ENCODE results near the gene CIBAR2.
"Not testable (repeated sequence)": the region's sequence is repeated elsewhere in the genome, so short reads cannot be mapped to it uniquely, and the experiment has no call there.

CIBAR2 gene

DNA sequence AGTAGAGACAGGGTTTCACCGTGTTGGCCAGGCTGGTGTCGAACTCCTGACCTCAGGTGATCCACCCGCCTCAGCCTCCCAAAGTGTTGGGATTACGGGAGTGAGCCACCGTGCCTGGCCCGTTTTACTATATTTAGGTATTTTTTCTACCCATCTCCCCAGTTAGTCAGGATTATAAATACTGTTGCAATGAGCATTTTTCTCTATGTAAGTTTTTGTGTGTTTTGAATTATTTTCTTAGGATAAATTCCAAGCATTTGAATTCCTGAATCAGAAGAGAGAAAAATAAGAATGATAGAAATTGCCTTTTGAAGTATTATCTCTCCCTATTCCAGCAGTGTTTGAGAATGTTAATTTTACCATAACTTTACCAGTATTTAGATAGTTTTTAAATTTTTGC lies 48.1 kb downstream of the CIBAR2 start:
- no peak for DNase-seq (ENCODE audit: low read depth in 1 of 2, low spot score in 1 of 2)

DNA sequence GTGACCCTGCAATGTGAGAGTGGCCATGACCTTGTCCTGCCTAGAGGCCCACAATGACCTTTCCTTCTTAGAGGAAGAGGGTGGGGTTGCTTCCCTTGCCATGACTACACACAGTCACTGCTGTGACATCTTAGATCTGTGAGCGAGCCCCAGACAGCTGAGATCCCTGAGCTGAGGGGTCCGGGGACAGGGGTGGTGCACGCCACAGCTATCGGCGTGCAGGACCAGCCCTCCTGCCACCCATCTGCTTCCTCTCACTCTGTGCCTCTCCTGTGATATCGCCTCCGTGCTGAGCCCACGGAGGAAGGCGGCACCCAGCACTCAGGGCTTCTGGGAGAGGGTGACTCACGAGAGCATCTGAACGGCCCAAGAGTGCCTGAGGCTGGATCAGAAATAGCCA lies 49.4 kb downstream of the CIBAR2 start:
- DNase-seq (ENCODE audit: low read depth in 1 of 2, low spot score in 1 of 2), result no peak

GRCh38 chr16:85062323-85062722 lies 49.9 kb downstream of the CIBAR2 start:
- DNase-seq (ENCODE audit: low read depth in 1 of 2, low spot score in 1 of 2), result no peak

- no peak for DNase-seq (ENCODE audit: low read depth in 1 of 2, low spot score in 1 of 2)
These were observed 50.7 kb downstream of the CIBAR2 start for GRCh38 chr16:85061566-85061965.

GRCh38 chr16:85058909-85059308 lies 53.4 kb downstream of the CIBAR2 start:
- no peak for DNase-seq (ENCODE audit: low read depth in 1 of 2, low spot score in 1 of 2)

- no peak for DNase-seq (ENCODE audit: low read depth in 1 of 2, low spot score in 1 of 2)
These were observed 54.3 kb downstream of the CIBAR2 start for GRCh38 chr16:85057948-85058347.

DNA sequence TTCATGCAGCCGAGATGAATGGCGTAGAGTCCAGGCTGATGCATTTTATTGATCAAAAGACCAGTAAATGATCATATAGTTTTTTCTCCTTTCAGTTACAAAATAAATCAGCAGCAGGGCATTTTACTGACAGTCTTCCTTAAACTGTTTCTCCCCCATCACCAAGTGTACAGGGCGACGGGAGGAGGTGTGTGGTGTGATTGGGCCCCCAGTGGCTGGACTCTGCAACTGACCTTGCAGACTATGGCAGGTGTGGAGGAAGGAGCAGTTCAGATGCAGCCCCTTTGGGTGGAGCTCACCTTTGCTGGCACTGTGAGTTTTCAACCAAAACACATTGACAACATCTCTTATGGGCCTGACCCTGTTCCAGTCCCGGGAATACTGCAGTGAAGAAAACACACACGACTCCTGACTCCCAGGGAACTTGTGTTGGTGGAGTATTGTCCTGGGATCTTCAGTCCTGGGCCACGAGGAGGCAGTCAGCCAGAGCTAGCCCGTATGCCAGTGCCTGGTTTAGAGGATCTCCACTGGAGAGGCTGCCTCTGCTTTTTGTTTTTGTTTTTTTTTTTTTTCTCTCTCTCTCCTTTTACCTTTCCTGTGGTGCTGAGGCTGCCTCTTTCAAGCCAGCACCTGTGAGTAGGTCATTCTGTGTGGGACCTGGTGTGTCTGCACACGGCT lies 54.9 kb downstream of the CIBAR2 start:
- no peak for DNase-seq (ENCODE audit: low read depth in 1 of 2, low spot score in 1 of 2)

- no peak for DNase-seq (ENCODE audit: low read depth in 1 of 2, low spot score in 1 of 2)
These were observed 56.0 kb downstream of the CIBAR2 start for GRCh38 chr16:85056211-85056748.

- DNase-seq (ENCODE audit: low read depth in 1 of 2, low spot score in 1 of 2), result peak; percentile 20 to 34
These were observed 56.6 kb downstream of the CIBAR2 start for GRCh38 chr16:85055493-85056210.

- no peak for DNase-seq (ENCODE audit: low read depth in 1 of 2, low spot score in 1 of 2)
These were observed 57.3 kb downstream of the CIBAR2 start for GRCh38 chr16:85054948-85055492.

- not testable (repeated sequence) for DNase-seq (ENCODE audit: low read depth in 1 of 2, low spot score in 1 of 2)
These were observed 58.0 kb downstream of the CIBAR2 start for GRCh38 chr16:85054321-85054720.

DNA sequence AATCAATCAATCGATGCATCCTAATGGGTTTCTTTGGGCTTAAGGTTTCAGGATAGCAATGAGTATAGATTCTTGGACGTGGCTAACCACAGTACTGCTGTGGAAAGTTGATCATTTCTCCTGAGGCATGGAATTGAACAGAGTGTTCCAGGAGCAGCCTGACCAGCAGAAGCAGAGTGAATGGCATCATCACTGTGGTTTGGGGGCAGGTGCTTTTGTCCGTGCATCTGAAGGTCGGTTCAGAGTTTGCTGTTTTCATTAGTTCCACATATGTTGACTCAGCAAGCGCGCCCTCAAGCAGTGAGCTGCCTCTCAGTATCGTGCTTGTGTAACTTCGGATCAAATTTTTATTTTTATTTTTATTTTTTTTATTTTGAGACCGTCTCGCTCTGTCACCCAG lies 59.7 kb downstream of the CIBAR2 start:
- DNase-seq (ENCODE audit: low read depth in 1 of 2, low spot score in 1 of 2), result no peak

DNA sequence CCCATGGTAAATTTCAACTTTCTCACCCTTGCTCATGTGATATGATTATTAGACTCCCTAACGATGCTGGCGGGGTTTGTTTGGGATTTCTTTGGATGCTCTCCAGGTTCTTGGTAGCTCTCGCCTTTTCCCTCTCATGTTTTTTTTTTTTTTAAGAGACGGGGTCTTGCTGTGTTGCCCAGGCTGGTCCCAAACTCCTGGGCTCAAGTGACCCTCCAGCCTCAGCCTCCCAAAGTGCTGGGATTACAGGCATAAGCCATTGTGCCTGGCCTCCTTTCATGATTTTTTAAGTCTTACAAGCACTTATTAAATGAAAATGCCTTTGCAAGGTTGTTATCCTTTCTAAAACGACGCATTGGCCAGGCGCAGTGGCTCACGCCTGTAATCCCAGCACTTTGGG lies 60.6 kb downstream of the CIBAR2 start:
- DNase-seq (ENCODE audit: low read depth in 1 of 2, low spot score in 1 of 2), result no peak

GRCh38 chr16:85051067-85051581 lies 61.1 kb downstream of the CIBAR2 start:
- DNase-seq (ENCODE audit: low read depth in 1 of 2, low spot score in 1 of 2), result no peak

DNA sequence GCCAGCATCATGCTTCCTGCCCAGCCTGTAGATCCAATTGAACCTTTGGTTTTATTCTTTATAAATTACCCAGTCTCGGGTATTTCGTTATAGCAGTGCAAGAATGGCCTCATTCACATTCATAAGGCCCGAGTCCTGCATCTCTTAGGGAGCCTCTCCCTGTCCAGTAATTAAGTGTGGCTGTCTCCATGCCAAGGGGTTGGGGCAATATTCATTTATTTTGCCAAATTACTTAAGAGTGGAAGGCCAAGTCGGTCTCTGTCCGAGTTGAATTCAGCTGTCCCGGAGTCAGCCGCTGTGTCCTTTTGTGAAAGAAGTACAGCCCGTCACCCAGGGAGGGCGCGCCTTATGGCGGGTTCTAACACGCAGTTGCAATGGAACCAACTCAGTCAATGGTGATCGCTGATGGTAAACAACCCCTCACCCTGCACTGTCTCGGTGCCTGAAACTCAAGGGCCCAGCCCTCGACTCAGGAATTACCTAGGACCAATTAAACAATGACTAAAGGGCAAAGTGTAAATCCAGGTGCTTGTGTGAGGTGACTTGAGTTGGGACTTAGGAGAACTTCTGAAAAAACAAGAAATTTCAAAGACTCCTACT lies 62.5 kb downstream of the CIBAR2 start:
- DNase-seq (ENCODE audit: low read depth in 1 of 2, low spot score in 1 of 2), result no peak

DNA sequence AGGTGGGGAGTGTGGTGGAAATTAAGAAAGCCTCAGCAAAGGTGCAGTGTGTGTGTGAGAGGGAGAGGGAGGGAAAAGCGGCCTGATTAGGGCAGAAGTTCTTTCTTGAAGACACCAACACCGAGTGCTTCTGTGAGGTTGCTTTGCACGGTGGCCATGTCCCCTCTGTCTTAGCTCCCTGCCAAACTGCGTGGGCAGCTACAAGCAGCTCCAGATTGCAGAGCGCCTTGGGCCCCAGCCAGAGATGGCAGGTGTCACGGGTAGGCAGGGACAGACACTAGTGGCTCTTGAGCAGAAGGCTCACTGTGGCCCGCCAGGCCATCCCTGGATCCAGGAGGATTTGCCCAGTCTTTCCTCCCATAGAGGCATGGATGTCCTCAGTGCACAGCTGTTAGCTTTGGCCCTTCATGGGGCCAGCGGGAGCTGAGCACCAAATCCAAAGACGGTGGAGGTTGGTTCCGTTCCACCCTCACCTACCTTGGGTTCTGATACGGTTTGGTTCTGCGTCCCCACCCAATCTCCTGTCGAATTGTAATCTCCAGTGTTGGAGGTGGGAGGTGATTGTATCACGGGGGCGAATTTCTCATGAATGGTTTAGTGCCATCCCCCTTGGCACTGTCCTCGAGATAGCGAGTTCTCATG lies 63.2 kb downstream of the CIBAR2 start:
- DNase-seq (ENCODE audit: low read depth in 1 of 2, low spot score in 1 of 2), result no peak
